HepG2 (cell line): ENCODE results near the gene SETD2. TPM values are rescaled to one million over a fixed set of nuclear protein-coding genes. Genes with fewer than 3 reads are reported as not detected.

Source experiments
- ASH2L ChIP-seq: fragments of 300-600, 200-600 bp; sonication (generic); IDR thresholded peaks from 2 replicates; pipeline ENCODE4 v1.7.0; 2017; ENCODE audit warnings: low read depth, mild to moderate bottlenecking, moderate library complexity, mixed read lengths, low read length; ENCODE audit not compliant: insufficient read length
- ATF5 ChIP-seq: sonication (generic); formaldehyde crosslinking; IDR thresholded peaks from 2 replicates; pipeline ENCODE4 v1.4.0; 2020; ENCODE audit warnings: mild to moderate bottlenecking, low read depth, missing genetic modification reagents
- CREB1 ChIP-seq, 2 experiments: fragments of 450-650 bp in 1 of 2; IDR thresholded peaks; 2 replicates each; pipeline ENCODE4 v1.6.1; 2016 to 2017; ENCODE audit warnings: control low read depth in 1 of 2, mild to moderate bottlenecking in 1 of 2, missing compliant biosample characterization in 1 of 2, missing genetic modification characterization in 1 of 2
- MIER2 ChIP-seq: IDR thresholded peaks from 2 replicates; pipeline ENCODE4 v1.6.1; 2016; ENCODE audit warnings: missing biosample characterization, missing genetic modification reagents
- MIXL1 ChIP-seq: IDR thresholded peaks from 2 replicates; pipeline ENCODE4 v1.6.1; 2016
- NBN ChIP-seq: fragments of 450-650 bp; conservative IDR thresholded peaks from 2 replicates; pipeline ENCODE4 v1.6.1; 2017
- NCOA1 ChIP-seq: sonication (generic); formaldehyde crosslinking; IDR thresholded peaks from 2 replicates; pipeline ENCODE4 v1.9.0; 2021; ENCODE audit warnings: missing genetic modification reagents
- NR0B2 ChIP-seq: sonication (generic); formaldehyde crosslinking; IDR thresholded peaks from 2 replicates; pipeline ENCODE4 v1.4.0; 2020; ENCODE audit warnings: mild to moderate bottlenecking, missing genetic modification reagents
- PATZ1 ChIP-seq: sonication (generic); formaldehyde crosslinking; IDR thresholded peaks from 2 replicates; pipeline ENCODE4 v1.4.0; 2020; ENCODE audit warnings: missing genetic modification reagents
- RXRB ChIP-seq: IDR thresholded peaks from 2 replicates; pipeline ENCODE4 v1.6.1; 2016; ENCODE audit warnings: borderline replicate concordance, missing genetic modification reagents, missing compliant biosample characterization
- TAF1 ChIP-seq: sonication (generic); formaldehyde crosslinking; IDR thresholded peaks from 2 replicates; pipeline ENCODE4 v1.4.0; 2020; ENCODE audit warnings: missing genetic modification reagents
- ZBTB3 ChIP-seq: sonication (generic); formaldehyde crosslinking; IDR thresholded peaks from 2 replicates; pipeline ENCODE4 v1.4.0; 2020; ENCODE audit warnings: low read depth, mild to moderate bottlenecking, moderate library complexity, missing genetic modification reagents, borderline replicate concordance
- ZFP82 ChIP-seq: sonication (generic); formaldehyde crosslinking; IDR thresholded peaks from 2 replicates; pipeline ENCODE4 v1.5.1; 2020; ENCODE audit warnings: mild to moderate bottlenecking, missing genetic modification reagents, borderline replicate concordance
- ZFP91 ChIP-seq: sonication (generic); formaldehyde crosslinking; IDR thresholded peaks from 2 replicates; pipeline ENCODE4 v1.9.0; 2022; ENCODE audit warnings: missing genetic modification reagents, mild to moderate bottlenecking, borderline replicate concordance
- ZNF235 ChIP-seq: sonication (generic); formaldehyde crosslinking; IDR thresholded peaks from 2 replicates; pipeline ENCODE4 v1.8.1; 2023; ENCODE audit warnings: mild to moderate bottlenecking, missing genetic modification reagents, borderline replicate concordance
- ZNF296 ChIP-seq: sonication (generic); formaldehyde crosslinking; conservative IDR thresholded peaks from 2 replicates; pipeline ENCODE4 v1.5.0; 2020; ENCODE audit warnings: mild to moderate bottlenecking, missing genetic modification reagents
- ZNF616 ChIP-seq: sonication (generic); formaldehyde crosslinking; IDR thresholded peaks from 2 replicates; pipeline ENCODE4 v1.5.0; 2020; ENCODE audit warnings: low read depth, mild to moderate bottlenecking, missing genetic modification reagents
- ZNF792 ChIP-seq: IDR thresholded peaks from 2 replicates; pipeline ENCODE4 v1.6.1; 2016
- polyA plus RNA-seq, 8 experiments: library from polyadenylated mRNA; depleted of rRNA in 3 of 8; stranded (reverse) in 7 of 8; unstranded in 1 of 8; fragments of >200 nt; fragmentation: Illumina TruSeq in 4 of 8; extraction: Trizol in 4 of 8; gene quantifications; 2 replicates each; pipeline versions ENCODE4 v1.2.1 to v1.2.3, GENCODE V29; 2011 to 2016; ENCODE audit warnings: low read depth in 4 of 8, missing spikeins in 1 of 8, mixed read lengths in 1 of 8; ENCODE audit not compliant: insufficient read depth in 1 of 8
- total RNA-seq, 5 experiments: library from RNA; depleted of rRNA; stranded (reverse); fragments of >200 nt; fragmentation: Illumina TruSeq; extraction: Trizol; gene quantifications; 2 replicates each; pipeline ENCODE4 v1.2.3, GENCODE V29; 2016; ENCODE audit warnings: low read depth in 1 of 5

The SETD2 gene
- total and polyA plus RNA-seq, 2 of the 13 experiments (the other 11 are each of a cell fraction or from before 2014, with no cell fraction given) = 14.2 to 24.2 TPM

- TF ChIP-seq CREB1 (IDR thresholded peaks at IDR 0.05) (no peak), CREB1 (CRISPR knock-in tag; IDR thresholded peaks at IDR 0.05) (0 out of 2 replicates have a peak, but pooled peaks have one; percentile 26), ZFP82 (CRISPR knock-in tag) (no peak), NCOA1 (no peak), MIXL1 (CRISPR knock-in tag) (peak; percentile 26; the same call in 1 of the 2 replicates), PATZ1 (CRISPR knock-in tag) (peak; percentile 31), MIER2 (no peak), ZNF296 (peak; percentile 94), ZNF235 (CRISPR knock-in tag) (no peak), TAF1 (peak; percentile 87), ZNF792 (CRISPR knock-in tag) (no peak), ZNF616 (CRISPR knock-in tag) (no peak), ZBTB3 (no peak), ZFP91 (CRISPR knock-in tag) (peak; percentile 56), NR0B2 (CRISPR knock-in tag) (peak; percentile 77; the same call in 1 of the 2 replicates), ASH2L (peak; percentile 90), ATF5 (CRISPR knock-in tag) (no peak), RXRB (CRISPR knock-in tag) (peak; percentile 31; the same call in 1 of the 2 replicates), NBN (no peak)
Observed at GRCh38 chr3:46976326-46977190, 187.4 kb downstream of the SETD2 start, which contains the start of gene CCDC12 (continued).
